ENCODE results near the gene MOB1B. TPM values are rescaled to one million over a fixed set of nuclear protein-coding genes. Genes with fewer than 3 reads are reported as not detected.

The MOB1B gene
- total RNA-seq, result 34.6 TPM
- long read RNA-seq, full-length matches to known transcripts, result 3 of 7 reads
- long read RNA-seq, partial matches to known transcripts, result 1 of 7 reads
- long read RNA-seq, other reads (novel, unspliced or antisense), result 3 of 7 reads

- Histone ChIP-seq H3K27ac (peak within 1 kb of the TSS; percentile 86), H3K27me3 (ENCODE audit: low read depth) (no peaks in the 10 kb centered on the region), H3K9me3 (no peaks in the 10 kb centered on the region), H3K4me3 (peak within 1 kb of the TSS; percentile 86), H3K36me3 (peaks cover 6% of the 10 kb centered on the region), H3K4me1 (peaks cover 27% of the 10 kb centered on the region)
- DNase-seq (peak; percentile 91), ATAC-seq (peak; percentile 95 to 97)
- intact Hi-C loops (cut with DNase I), result no loop called here
- peak; percentile 34 for TF ChIP-seq CTCF (IDR thresholded peaks at IDR 0.05)
These were observed at the start of gene MOB1B for GRCh38 chr4:70901984-70902576. MOB1B (plus strand) TSS chr4:70902369; CDS start chr4:70902537, 168 bp downstream.

GRCh38 chr4:70855464-70855863 is 46.7 kb upstream of the MOB1B start:
- no peak overlapping the region for H3K27ac ChIP-seq
- no peaks in the 10 kb centered on the region for H3K9me3 ChIP-seq
- ATAC-seq, result no peak
- H3K36me3 ChIP-seq, result no peaks in the 10 kb centered on the region
- H3K27me3 ChIP-seq (ENCODE audit: low read depth), result no peaks in the 10 kb centered on the region
- H3K4me1 ChIP-seq, result no peaks in the 10 kb centered on the region
- no peak overlapping the region for H3K4me3 ChIP-seq
- intact Hi-C loops (cut with DNase I), result no loop called here
- TF ChIP-seq CTCF (IDR thresholded peaks at IDR 0.05), result no peak
- DNase-seq, result no peak

GRCh38 chr4:70858454-70858853 is 43.7 kb upstream of the MOB1B start:
- no peak overlapping the region for H3K4me3 ChIP-seq
- H3K27me3 ChIP-seq (ENCODE audit: low read depth), result no peaks in the 10 kb centered on the region
- intact Hi-C loops (cut with DNase I), result no loop called here
- no peak for ATAC-seq
- H3K36me3 ChIP-seq, result no peaks in the 10 kb centered on the region
- H3K9me3 ChIP-seq, result no peaks in the 10 kb centered on the region
- TF ChIP-seq CTCF (IDR thresholded peaks at IDR 0.05), result no peak
- no peak overlapping the region for H3K27ac ChIP-seq
- no peaks in the 10 kb centered on the region for H3K4me1 ChIP-seq
- DNase-seq, result no peak

- H3K36me3 ChIP-seq, result no peaks in the 10 kb centered on the region
- ATAC-seq (no peak), DNase-seq (no peak)
- TF ChIP-seq CTCF (IDR thresholded peaks at IDR 0.05), result no peak
- H3K4me1 ChIP-seq, result no peaks in the 10 kb centered on the region
- H3K27ac ChIP-seq, result no peak overlapping the region
- H3K9me3 ChIP-seq, result no peaks in the 10 kb centered on the region
- no peak overlapping the region for H3K4me3 ChIP-seq
- intact Hi-C loops (cut with DNase I), result no loop called here
- no peaks in the 10 kb centered on the region for H3K27me3 ChIP-seq (ENCODE audit: low read depth)
These were observed 43.1 kb upstream of the MOB1B start for GRCh38 chr4:70859066-70859465.

GRCh38 chr4:70863099-70863790 is 38.9 kb upstream of the MOB1B start:
- TF ChIP-seq CTCF (IDR thresholded peaks at IDR 0.05), result no peak
- intact Hi-C loops (cut with DNase I), result no loop called here
- Histone ChIP-seq H3K27me3 (ENCODE audit: low read depth) (no peaks in the 10 kb centered on the region), H3K4me1 (no peaks in the 10 kb centered on the region), H3K36me3 (no peaks in the 10 kb centered on the region), H3K27ac (no peak overlapping the region), H3K4me3 (no peak overlapping the region), H3K9me3 (no peaks in the 10 kb centered on the region)
- ATAC-seq (no peak), DNase-seq (no peak)

Measured in lower lobe of right lung (tissue), 2 donors.